Thoracic aorta (tissue), 2 donors: Measurements from ENCODE around the gene TRAF4. TPM values are rescaled to one million over a fixed set of nuclear protein-coding genes. Genes with fewer than 3 reads are reported as not detected.

ENCODE experiments used
- ATAC-seq: fragments of 150-250 bp; one replicate; pipeline ENCODE4 v1.8.0; 2017; ENCODE audit warnings: low read depth; ENCODE audit not compliant: insufficient number of reproducible peaks, low FRiP score
- DNase-seq: peaks from one replicate; pipeline ENCODE4 v3.0.0-alpha.2; 2020; ENCODE audit warnings: low spot score
- H3K27ac ChIP-seq, 2 donors: fragments of 200-600 bp; sonication (generic); 1 replicate in 1 of 2; 2 replicates in 1 of 2; pipeline ENCODE4 v1.5.1; 2016; ENCODE audit warnings: mild to moderate bottlenecking in 2 of 2, moderate library complexity in 2 of 2
- H3K27me3 ChIP-seq: fragments of 200-600 bp; sonication (generic); replicated peaks from 2 replicates; pipeline ENCODE4 v1.6.0; 2016; ENCODE audit warnings: mild to moderate bottlenecking; ENCODE audit not compliant: insufficient read depth
- H3K36me3 ChIP-seq: fragments of 200-600 bp; sonication (generic); one replicate; pipeline ENCODE4 v1.5.1; 2016
- H3K4me1 ChIP-seq, 2 donors: fragments of 200-600 bp; sonication (generic); 1 replicate in 1 of 2; 2 replicates in 1 of 2; pipeline versions ENCODE4 v1.5.1 to v1.6.0; 2016; ENCODE audit warnings: low read depth in 2 of 2, mild to moderate bottlenecking in 1 of 2; ENCODE audit not compliant: control insufficient read depth in 1 of 2
- H3K4me3 ChIP-seq: fragments of 200-600 bp; sonication (generic); 2 replicates; pipeline ENCODE4 v1.5.1; 2016; ENCODE audit warnings: mild to moderate bottlenecking
- H3K9me3 ChIP-seq: fragments of 200-600 bp; sonication (generic); 2 replicates; pipeline ENCODE4 v1.5.1; 2016
- CTCF ChIP-seq: fragments of 200-600 bp; sonication (generic); IDR thresholded peaks from one replicate; pipeline ENCODE4 v1.5.1; 2019; ENCODE audit warnings: antibody characterized with exemption
- total RNA-seq, 2 donors: library from RNA; depleted of rRNA; stranded (reverse); fragments of >200 nt; gene quantifications; one replicate each; pipeline versions ENCODE4 v1.1.0 to v1.2.3, GENCODE V29; 2016

The TRAF4 gene
- total RNA-seq, 2 donors from 2014 or later: 9.9 to 22.4 TPM

GRCh38 chr17:28763137-28763799 is 19.5 kb downstream of the TRAF4 start:
- H3K36me3 ChIP-seq: peaks cover 15% of the 10 kb centered on the region
- ATAC-seq: no peak
- no peak overlapping the region for H3K27ac ChIP-seq
- DNase-seq: no peak
- no peaks in the 10 kb centered on the region for H3K27me3 ChIP-seq
- H3K9me3 ChIP-seq: no peaks in the 10 kb centered on the region
- no peaks in the 10 kb centered on the region for H3K4me1 ChIP-seq
- H3K4me3 ChIP-seq: no peak overlapping the region
- TF ChIP-seq CTCF: no peak

- Histone ChIP-seq H3K9me3 (no peaks in the 10 kb centered on the region), H3K4me3 (no peak overlapping the region), H3K27ac (no peak overlapping the region), H3K36me3 (peaks cover 10% of the 10 kb centered on the region), H3K27me3 (no peaks in the 10 kb centered on the region), H3K4me1 (no peaks in the 10 kb centered on the region)
- DNase-seq (peak; percentile 78), ATAC-seq (peak; percentile 40)
- TF ChIP-seq CTCF: peak; percentile 87
Observed at GRCh38 chr17:28763804-28764266, 20.0 kb downstream of the TRAF4 start.

GRCh38 chr17:28765038-28765437 is 21.2 kb downstream of the TRAF4 start:
- H3K27me3 ChIP-seq: no peaks in the 10 kb centered on the region
- ATAC-seq: no peak
- no peaks in the 10 kb centered on the region for H3K9me3 ChIP-seq
- H3K4me3 ChIP-seq: no peak overlapping the region
- H3K4me1 ChIP-seq: no peaks in the 10 kb centered on the region
- DNase-seq: no peak
- H3K36me3 ChIP-seq: no peaks in the 10 kb centered on the region
- no peak overlapping the region for H3K27ac ChIP-seq
- no peak for TF ChIP-seq CTCF

DNA sequence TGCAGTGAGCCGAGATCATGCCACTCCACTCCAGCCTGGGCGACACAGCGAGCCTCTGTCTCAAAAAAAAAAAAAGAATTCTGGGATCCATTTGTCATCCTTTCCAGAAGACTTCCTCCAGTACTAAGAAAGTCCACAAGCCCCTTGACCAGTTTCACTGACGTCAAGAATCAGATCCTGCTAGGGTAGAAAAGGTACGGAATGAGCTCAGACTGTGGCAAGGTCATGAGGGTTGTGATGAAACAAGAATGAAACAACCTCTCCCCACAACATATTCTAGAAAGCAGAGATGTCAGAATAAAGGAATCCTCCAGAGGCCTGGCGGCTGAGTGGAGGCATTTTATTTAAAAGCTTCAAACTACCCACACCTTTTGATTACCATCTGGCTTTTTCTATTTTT is 29.9 kb downstream of the TRAF4 start:
- no peak overlapping the region for H3K27ac ChIP-seq
- ATAC-seq (no peak), DNase-seq (no peak)
- H3K36me3 ChIP-seq: peaks cover 2% of the 10 kb centered on the region
- no peak overlapping the region for H3K4me3 ChIP-seq
- peaks cover 3 to 4% of the 10 kb centered on the region in 2 donors for H3K4me1 ChIP-seq
- no peaks in the 10 kb centered on the region for H3K27me3 ChIP-seq
- H3K9me3 ChIP-seq: no peaks in the 10 kb centered on the region
- no peak for TF ChIP-seq CTCF

DNA sequence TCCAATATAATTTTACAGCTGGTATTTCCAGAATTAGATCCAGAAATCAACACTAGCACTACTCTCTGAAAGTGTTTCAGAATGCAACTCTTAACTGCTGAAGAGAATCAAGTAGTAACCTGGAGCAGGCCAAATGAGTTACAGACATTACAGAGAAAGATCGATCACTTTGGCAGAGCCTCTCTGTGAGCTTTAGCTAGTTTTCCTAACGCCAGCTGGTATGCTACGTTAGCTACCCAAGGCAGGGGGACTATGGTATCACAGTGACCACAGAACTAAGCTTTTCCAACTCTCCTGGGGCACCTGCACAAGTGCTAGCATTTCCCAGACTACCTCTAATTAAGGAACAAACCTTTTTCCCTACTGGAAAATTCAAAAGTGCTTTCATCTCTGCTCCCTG is 30.4 kb downstream of the TRAF4 start:
- H3K9me3 ChIP-seq: no peaks in the 10 kb centered on the region
- H3K36me3 ChIP-seq: peaks cover 2% of the 10 kb centered on the region
- peaks cover 3 to 4% of the 10 kb centered on the region in 2 donors for H3K4me1 ChIP-seq
- ATAC-seq: no peak
- DNase-seq: no peak
- H3K27me3 ChIP-seq: no peaks in the 10 kb centered on the region
- no peak overlapping the region for H3K27ac ChIP-seq
- no peak for TF ChIP-seq CTCF
- no peak overlapping the region for H3K4me3 ChIP-seq
